DOHH2 (cell line): ENCODE data around the gene FMOD.

ENCODE experiments used
- H3F3A ChIP-seq: fragments of 200-600 bp; sonication (generic), shearing (Covaris generic); 2 replicates; pipeline ENCODE4 v1.6.0; 2016; ENCODE audit warnings: antibody characterized with exemption, mild to moderate bottlenecking; ENCODE audit not compliant: control insufficient read depth, insufficient read depth
- H3K27ac ChIP-seq: fragments of 200-600 bp; sonication (generic); 2 replicates; pipeline ENCODE4 v1.5.1; 2014; ENCODE audit warnings: low read depth, mild to moderate bottlenecking, low read length, moderate library complexity
- H3K27me3 ChIP-seq: fragments of 200-600 bp; sonication (generic); 2 replicates; pipeline ENCODE4 v1.6.1; 2014; ENCODE audit warnings: mild to moderate bottlenecking, low read length, mixed read lengths; ENCODE audit not compliant: control insufficient read depth
- H3K36me3 ChIP-seq: fragments of 200-600 bp; sonication (generic); 2 replicates; pipeline ENCODE4 v1.6.1; 2014; ENCODE audit warnings: mild to moderate bottlenecking, low read length, moderate library complexity, mixed read lengths; ENCODE audit not compliant: control insufficient read depth
- H3K4me1 ChIP-seq: fragments of 200-600 bp; sonication (generic); 2 replicates; pipeline ENCODE4 v1.6.1; 2014; ENCODE audit warnings: mild to moderate bottlenecking, low read length, mixed read lengths; ENCODE audit not compliant: control insufficient read depth
- H3K4me2 ChIP-seq: fragments of 200-600 bp; sonication (generic); 2 replicates; pipeline ENCODE4 v1.6.0; 2014; ENCODE audit warnings: mild to moderate bottlenecking, low read length, moderate library complexity
- H3K4me3 ChIP-seq: fragments of 200-600 bp; sonication (generic); 2 replicates; pipeline ENCODE4 v1.5.1; 2014; ENCODE audit warnings: mild to moderate bottlenecking, low read length, mixed read lengths
- H3K79me2 ChIP-seq: fragments of 200-600 bp; sonication (generic); 2 replicates; pipeline ENCODE4 v1.6.1; 2014; ENCODE audit warnings: mild to moderate bottlenecking, low read length, mixed read lengths; ENCODE audit not compliant: control insufficient read depth
- H3K9me2 ChIP-seq: fragments of 200-600 bp; sonication (generic); replicated peaks from 2 replicates; pipeline ENCODE4 v1.6.1; 2014; ENCODE audit warnings: mild to moderate bottlenecking, low read length, mixed read lengths; ENCODE audit not compliant: control insufficient read depth
- H3K9me3 ChIP-seq: fragments of 200-600 bp; sonication (generic); 2 replicates; pipeline ENCODE4 v1.6.1; 2014; ENCODE audit warnings: antibody characterized with exemption, low read length, mixed read lengths; ENCODE audit not compliant: control insufficient read depth, insufficient read depth
- H4K20me1 ChIP-seq: fragments of 200-600 bp; sonication (generic); 2 replicates; pipeline ENCODE4 v1.6.0; 2014; ENCODE audit warnings: low read depth, mild to moderate bottlenecking, antibody characterized with exemption, low read length, moderate library complexity; ENCODE audit not compliant: control insufficient read depth, insufficient read depth
- CTCF ChIP-seq: fragments of 200-600 bp; sonication (generic); IDR thresholded peaks from one replicate; pipeline ENCODE4 v1.5.1; 2014; ENCODE audit warnings: antibody characterized with exemption, mild to moderate bottlenecking, low read depth, low read length; ENCODE audit not compliant: poor library complexity, severe bottlenecking
- EZH2phosphoT487 ChIP-seq: fragments of 200-600 bp; sonication (generic); IDR thresholded peaks from 2 replicates; pipeline ENCODE4 v1.6.1; 2017; ENCODE audit warnings: borderline replicate concordance, mild to moderate bottlenecking, antibody characterized with exemption, low read length, moderate library complexity, mixed read lengths

FMOD gene

GRCh38 chr1:203351037-203351625, at the start of gene FMOD:
FMOD (minus strand) TSS chr1:203351122; CDS start chr1:203348270, 2,852 bp downstream.
- peaks cover 30% of the 10 kb centered on the region for H3K27me3 ChIP-seq
- H3K4me2 ChIP-seq = peak within 1 kb of the TSS; percentile 59
- H3K36me3 ChIP-seq = no peaks in the 10 kb centered on the region
- no peaks in the 10 kb centered on the region for H4K20me1 ChIP-seq
- H3K79me2 ChIP-seq = no peaks in the 10 kb centered on the region
- H3K9me2 ChIP-seq = no peaks in the 10 kb centered on the region
- no peaks in the 10 kb centered on the region for H3F3A ChIP-seq
- TF ChIP-seq EZH2phosphoT487 (no peak), CTCF (no peak)
- H3K4me1 ChIP-seq = peaks cover 10% of the 10 kb centered on the region
- H3K4me3 ChIP-seq = peak within 1 kb of the TSS; percentile 23
- no peaks in the 10 kb centered on the region for H3K9me3 ChIP-seq
- H3K27ac ChIP-seq = no peak within 1 kb of the TSS

- Histone ChIP-seq H3K4me2 (no peak overlapping the region), H3K9me2 (no peaks in the 10 kb centered on the region), H3K27ac (no peak overlapping the region), H3K4me1 (no peaks in the 10 kb centered on the region; the same call in 1 of the 2 replicates), H3K4me3 (no peak overlapping the region), H3K36me3 (no peaks in the 10 kb centered on the region), H3F3A (no peaks in the 10 kb centered on the region), H3K27me3 (peaks cover 4% of the 10 kb centered on the region; the same call in 1 of the 2 replicates), H3K9me3 (no peaks in the 10 kb centered on the region; the same call in 1 of the 2 replicates), H3K79me2 (no peaks in the 10 kb centered on the region), H4K20me1 (no peaks in the 10 kb centered on the region)
- TF ChIP-seq EZH2phosphoT487 = no peak
- TF ChIP-seq CTCF = no peak
These were observed 45.8 kb upstream of the FMOD start for GRCh38 chr1:203396595-203397194.

GRCh38 chr1:203395751-203396150, 44.8 kb upstream of the FMOD start:
- no peak overlapping the region for H3K4me3 ChIP-seq
- no peaks in the 10 kb centered on the region for H3K4me1 ChIP-seq
- no peak overlapping the region for H3K4me2 ChIP-seq
- H3K27ac ChIP-seq = no peak overlapping the region
- H3K79me2 ChIP-seq = no peaks in the 10 kb centered on the region
- H3F3A ChIP-seq = no peaks in the 10 kb centered on the region
- TF ChIP-seq EZH2phosphoT487 = no peak
- no peak for TF ChIP-seq CTCF
- no peaks in the 10 kb centered on the region; the same call in 1 of the 2 replicates for H3K9me3 ChIP-seq
- no peaks in the 10 kb centered on the region for H4K20me1 ChIP-seq
- peaks cover 4% of the 10 kb centered on the region; the same call in 1 of the 2 replicates for H3K27me3 ChIP-seq
- H3K36me3 ChIP-seq = no peaks in the 10 kb centered on the region
- no peaks in the 10 kb centered on the region for H3K9me2 ChIP-seq
